Measurements from ENCODE around the gene TGIF2.

DNA sequence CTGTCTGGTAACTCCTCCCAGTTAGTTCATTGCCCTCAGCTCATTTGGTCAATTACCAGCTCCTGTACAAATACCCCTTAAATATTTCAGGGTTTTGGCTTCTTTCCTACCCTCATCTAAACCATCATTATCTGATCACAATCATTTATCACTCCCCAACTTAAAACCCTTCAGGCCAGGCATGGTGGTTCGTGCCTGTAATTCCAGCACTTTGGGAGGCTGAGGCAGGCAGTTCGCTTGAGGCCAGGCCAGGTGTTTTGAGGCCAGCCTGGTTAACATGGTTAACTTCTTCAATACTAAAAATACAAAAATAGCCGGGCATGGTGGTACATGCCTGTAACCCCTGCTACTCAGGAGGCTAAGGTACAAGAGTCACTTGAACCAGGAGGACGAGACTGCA lies 9.4 kb downstream of the TGIF2 start:
- TF ChIP-seq POLR2A (IDR thresholded peaks at IDR 0.05; ENCODE audit: low read depth, low read length) (no peak), TAF1 (IDR thresholded peaks at IDR 0.05; ENCODE audit: borderline replicate concordance, low read depth, low read length) (no peak)

All from GM12892 (cell line).